B cell (primary cell): ENCODE measurements around the gene ANK2.

Experiments
- EZH2 ChIP-seq: IDR thresholded peaks from 2 replicates; pipeline ENCODE4 v1.6.1; 2012; ENCODE audit warnings: borderline replicate concordance, low read depth, mild to moderate bottlenecking, moderate library complexity, low read length; ENCODE audit not compliant: insufficient read depth, poor library complexity, severe bottlenecking
- TF ChIP-seq, protein P1 (sequence below): fragments of 200-600 bp; IDR thresholded peaks from one replicate; pipeline ENCODE4 v1.8.0; 2022; ENCODE audit warnings: antibody characterized with exemption, mild to moderate bottlenecking

- TF ChIP-seq, protein P1, sequence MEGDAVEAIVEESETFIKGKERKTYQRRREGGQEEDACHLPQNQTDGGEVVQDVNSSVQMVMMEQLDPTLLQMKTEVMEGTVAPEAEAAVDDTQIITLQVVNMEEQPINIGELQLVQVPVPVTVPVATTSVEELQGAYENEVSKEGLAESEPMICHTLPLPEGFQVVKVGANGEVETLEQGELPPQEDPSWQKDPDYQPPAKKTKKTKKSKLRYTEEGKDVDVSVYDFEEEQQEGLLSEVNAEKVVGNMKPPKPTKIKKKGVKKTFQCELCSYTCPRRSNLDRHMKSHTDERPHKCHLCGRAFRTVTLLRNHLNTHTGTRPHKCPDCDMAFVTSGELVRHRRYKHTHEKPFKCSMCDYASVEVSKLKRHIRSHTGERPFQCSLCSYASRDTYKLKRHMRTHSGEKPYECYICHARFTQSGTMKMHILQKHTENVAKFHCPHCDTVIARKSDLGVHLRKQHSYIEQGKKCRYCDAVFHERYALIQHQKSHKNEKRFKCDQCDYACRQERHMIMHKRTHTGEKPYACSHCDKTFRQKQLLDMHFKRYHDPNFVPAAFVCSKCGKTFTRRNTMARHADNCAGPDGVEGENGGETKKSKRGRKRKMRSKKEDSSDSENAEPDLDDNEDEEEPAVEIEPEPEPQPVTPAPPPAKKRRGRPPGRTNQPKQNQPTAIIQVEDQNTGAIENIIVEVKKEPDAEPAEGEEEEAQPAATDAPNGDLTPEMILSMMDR = no peak
- no peak for TF ChIP-seq EZH2
Observed at GRCh38 chr4:113042502-113042901, 7.0 kb upstream of the ANK2 start.
